Choroid plexus epithelial cell (primary cell): ENCODE results near the gene PRRC2B.
"Not testable (repeated sequence)": the region's sequence is repeated elsewhere in the genome, so short reads cannot be mapped to it uniquely, and the experiment has no call there.

Experiments
- DNase-seq: peaks from one replicate; pipeline ENCODE4 v3.0.0-alpha.2; 2010; ENCODE audit warnings: low read depth
- H3K4me3 ChIP-seq: 2 replicates; pipeline ENCODE4 v1.5.1; 2011; ENCODE audit warnings: low read depth, mild to moderate bottlenecking, control low read depth, low read length, moderate library complexity
- TF ChIP-seq, protein P1 (sequence below): conservative IDR thresholded peaks from 2 replicates; pipeline ENCODE4 v1.5.1; 2011; ENCODE audit warnings: low read depth, mild to moderate bottlenecking, control low read depth, inconsistent platforms, low read length, moderate library complexity

The PRRC2B gene

DNA sequence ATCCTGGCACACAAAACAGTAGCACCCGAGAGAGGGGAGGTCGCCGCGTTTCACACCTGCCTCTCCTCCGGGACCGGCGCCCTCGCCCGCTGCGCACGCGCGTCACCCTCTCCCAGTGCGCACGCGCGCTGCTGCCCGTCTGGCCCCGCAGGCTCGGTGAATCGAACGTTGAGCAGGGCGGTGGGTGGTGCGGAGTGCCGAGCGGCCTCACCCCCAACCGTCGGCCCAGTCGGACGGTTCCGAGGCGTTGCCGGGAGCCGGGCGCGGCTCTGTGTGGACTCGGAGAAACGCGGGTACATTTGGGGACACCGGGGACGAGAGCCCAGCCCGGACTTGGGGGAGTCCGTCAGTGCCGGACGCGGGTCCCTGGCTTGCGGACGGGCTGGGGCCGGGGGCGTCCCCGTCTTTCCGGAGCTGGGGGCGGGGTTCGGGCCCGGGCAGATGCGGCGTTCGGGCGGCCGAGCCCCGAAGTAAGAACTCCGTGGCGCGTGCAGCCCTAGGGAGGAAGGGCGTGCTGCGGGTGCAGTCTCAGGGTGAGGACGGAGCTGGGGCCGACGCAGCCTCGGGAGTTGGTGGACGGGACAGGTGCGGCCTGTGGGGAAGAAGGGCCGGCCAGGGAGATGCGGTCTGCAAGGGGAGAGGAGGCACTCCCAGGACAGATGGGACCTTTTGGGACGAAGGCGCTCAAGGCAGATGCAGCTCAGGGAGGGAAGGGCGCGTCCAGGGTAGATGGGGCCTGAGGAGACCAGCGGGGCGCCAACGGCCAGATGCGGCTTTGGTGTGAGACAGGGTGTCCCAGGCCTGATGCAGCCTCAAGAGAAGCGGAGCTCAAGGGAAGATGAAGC lies 109.1 kb downstream of the PRRC2B start, which contains the start of gene POMT1:
POMT1 (plus strand) TSS at position 138 of the 845 bp plus-strand sequence. CDS start 1,301 bp downstream, outside the sequence.
- peak within 1 kb of the TSS; percentile 87 for H3K4me3 ChIP-seq
- peak; percentile 84 for DNase-seq
- TF ChIP-seq, protein P1, sequence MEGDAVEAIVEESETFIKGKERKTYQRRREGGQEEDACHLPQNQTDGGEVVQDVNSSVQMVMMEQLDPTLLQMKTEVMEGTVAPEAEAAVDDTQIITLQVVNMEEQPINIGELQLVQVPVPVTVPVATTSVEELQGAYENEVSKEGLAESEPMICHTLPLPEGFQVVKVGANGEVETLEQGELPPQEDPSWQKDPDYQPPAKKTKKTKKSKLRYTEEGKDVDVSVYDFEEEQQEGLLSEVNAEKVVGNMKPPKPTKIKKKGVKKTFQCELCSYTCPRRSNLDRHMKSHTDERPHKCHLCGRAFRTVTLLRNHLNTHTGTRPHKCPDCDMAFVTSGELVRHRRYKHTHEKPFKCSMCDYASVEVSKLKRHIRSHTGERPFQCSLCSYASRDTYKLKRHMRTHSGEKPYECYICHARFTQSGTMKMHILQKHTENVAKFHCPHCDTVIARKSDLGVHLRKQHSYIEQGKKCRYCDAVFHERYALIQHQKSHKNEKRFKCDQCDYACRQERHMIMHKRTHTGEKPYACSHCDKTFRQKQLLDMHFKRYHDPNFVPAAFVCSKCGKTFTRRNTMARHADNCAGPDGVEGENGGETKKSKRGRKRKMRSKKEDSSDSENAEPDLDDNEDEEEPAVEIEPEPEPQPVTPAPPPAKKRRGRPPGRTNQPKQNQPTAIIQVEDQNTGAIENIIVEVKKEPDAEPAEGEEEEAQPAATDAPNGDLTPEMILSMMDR, result no peak

DNA sequence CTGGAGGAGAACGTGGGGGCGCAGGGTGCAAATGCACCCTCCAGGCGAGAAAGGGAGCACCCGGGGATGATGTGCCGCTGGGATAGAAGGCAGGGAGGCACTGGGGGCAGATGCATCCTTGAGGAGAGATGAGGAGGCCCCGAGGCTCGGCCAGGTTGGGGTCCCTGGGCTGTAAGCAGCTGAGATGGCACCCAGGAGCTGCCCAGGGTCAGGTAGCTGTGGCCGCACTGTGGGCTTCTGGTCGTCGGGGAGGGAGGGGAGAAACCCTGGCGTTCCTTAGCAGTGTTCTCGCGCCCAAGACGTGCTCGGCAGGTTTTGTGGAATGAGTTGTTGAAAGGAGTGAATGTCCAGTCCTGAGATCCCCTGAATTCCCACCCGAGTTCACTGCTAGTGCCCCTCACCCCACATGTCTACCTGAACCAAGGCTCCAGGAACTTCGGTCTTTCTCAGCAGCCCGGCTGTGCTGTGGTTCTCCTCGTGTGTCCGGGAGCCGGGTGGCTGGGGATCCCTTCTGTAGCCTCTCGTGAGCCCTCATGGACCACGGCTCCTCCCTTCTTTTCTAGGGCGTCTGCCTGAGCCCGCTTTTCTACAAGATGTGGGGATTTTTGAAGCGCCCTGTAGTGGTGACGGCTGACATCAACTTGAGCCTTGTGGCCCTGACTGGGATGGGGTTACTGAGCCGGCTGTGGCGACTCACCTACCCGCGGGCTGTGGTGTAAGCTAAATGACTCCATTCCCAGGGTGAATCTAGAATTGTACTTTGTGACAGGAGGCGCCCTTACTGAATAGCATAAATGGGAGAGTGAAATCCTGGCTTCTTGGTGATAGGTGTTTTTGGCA lies 110.0 kb downstream of the PRRC2B start:
- peak; percentile 20 for DNase-seq
- H3K4me3 ChIP-seq, result peak overlapping the region; percentile 87

DNA sequence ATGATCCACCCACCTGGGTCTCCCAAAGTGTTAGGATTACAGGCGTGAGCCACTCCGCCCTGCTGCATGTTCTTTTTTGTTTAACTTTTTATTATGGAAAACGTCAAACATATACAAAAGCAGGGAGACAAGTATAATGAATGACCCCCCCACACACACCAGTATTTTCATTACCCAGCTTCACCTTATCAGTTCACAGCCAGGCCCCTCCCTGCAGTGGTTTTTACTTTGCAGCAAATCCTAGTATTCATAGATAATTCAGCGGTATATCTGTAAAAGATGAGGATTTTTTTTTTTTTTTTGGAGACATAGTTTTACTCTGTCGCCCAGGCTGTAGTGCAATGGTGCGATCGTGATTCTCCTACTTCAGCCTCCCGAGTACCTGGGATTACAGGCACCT lies 111.1 kb downstream of the PRRC2B start:
- TF ChIP-seq, protein P1, result no peak
- no peak for DNase-seq
- H3K4me3 ChIP-seq, result no peak overlapping the region

More for the DNA sequence above, 110.0 kb downstream of the PRRC2B start:
- TF ChIP-seq, protein P1, result no peak

DNA sequence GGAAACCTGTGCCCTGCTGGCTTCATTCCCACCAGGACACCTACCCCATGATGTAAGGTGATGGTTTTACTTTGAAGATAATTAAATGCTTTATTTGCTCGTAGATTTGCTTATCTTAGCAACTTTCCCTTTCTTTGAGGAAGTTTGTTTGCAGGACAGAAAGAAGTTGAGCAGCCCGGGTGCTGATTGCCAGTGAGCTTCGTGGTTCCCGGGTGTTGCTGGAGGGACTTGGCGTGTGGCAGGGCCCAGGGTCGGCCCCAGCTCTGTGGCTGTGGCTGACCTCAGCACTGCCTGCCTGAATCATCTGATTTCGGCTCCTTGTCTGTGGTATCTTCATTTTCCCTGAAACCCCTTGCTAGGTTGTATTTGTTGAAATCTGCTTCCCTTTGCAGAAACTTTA lies 117.5 kb downstream of the PRRC2B start:
- H3K4me3 ChIP-seq, result no peak overlapping the region
- TF ChIP-seq, protein P1, result no peak
- DNase-seq, result no peak

DNA sequence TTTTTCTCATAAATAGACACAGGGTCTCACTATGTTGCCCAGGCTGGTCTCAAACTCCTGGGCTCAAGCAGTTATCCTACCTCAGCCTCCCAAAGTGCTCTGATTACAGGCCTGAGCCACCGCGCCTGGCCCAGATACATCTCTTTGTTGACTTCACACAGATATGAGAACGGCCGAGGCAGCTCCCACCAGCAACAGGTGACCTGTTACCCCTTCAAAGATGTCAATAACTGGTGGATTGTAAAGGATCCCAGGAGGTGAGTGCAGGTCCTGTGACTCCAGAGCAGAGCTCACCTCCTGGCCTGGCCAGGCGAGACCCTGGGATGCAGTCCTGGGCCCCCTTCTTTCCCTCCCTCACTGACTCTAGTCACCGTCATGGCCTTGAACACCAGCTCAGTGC lies 118.0 kb downstream of the PRRC2B start:
- TF ChIP-seq, protein P1, result no peak
- no peak for DNase-seq
- no peak overlapping the region for H3K4me3 ChIP-seq

DNA sequence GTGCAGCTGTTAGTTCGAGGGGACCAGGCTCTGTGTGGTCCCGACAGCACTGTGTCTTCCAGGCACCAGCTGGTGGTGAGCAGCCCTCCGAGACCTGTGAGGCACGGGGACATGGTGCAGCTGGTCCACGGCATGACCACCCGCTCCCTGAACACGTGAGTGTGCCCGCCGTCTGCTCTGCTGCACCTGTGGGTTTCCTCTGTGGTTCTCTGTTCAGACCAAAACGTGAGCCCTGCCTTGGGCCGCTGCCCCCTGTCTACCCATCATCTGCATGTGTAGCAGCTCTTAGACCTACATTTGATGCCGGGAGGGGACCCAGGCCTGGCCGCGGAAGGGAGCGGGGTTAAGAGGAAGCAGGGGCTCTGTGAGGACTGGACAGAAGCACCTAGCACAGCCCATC lies 119.3 kb downstream of the PRRC2B start:
- TF ChIP-seq, protein P1, result no peak
- no peak overlapping the region for H3K4me3 ChIP-seq
- DNase-seq, result no peak

DNA sequence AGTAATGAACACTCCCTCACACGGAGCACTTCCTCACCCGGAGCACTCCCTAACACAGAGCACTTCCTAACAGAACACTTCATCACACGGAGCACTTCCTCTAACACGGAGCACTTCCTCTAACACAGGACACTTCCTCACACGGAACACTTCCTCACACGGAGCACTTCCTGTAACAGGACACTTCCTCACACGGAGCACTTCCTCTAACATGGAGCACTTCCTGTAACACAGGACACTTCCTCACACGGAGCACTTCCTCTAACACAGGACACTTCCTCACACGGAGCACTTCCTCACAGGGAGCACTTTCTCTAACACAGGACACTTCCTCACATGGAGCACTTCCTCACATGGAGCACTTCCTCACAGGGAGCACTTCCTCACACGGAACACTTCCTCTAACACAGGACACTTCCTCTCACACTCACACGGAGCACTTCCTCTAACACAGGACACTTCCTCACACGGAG lies 121.7 kb downstream of the PRRC2B start:
- H3K4me3 ChIP-seq, result not testable (repeated sequence)

More for the DNA sequence above, 121.7 kb downstream of the PRRC2B start:
- DNase-seq, result not testable (repeated sequence)
